GM18498 (cell line): ENCODE results near the gene SEMA3B.
"Not testable (repeated sequence)": the region's sequence is repeated elsewhere in the genome, so short reads cannot be mapped to it uniquely, and the experiment has no call there.

ENCODE experiments used
- ATAC-seq: cut with Tn5 transposase; IDR thresholded peaks from one replicate; pipeline ENCODE4 v1.9.1; 2021; ENCODE audit warnings: mild to moderate bottlenecking, moderate library complexity; ENCODE audit not compliant: unreplicated experiment

The SEMA3B gene

GRCh38 chr3:50271314-50271936 is 2.5 kb downstream of the SEMA3B start:
- ATAC-seq = no peak

GRCh38 chr3:50272538-50272910 is 3.6 kb downstream of the SEMA3B start:
- ATAC-seq = not testable (repeated sequence)

GRCh38 chr3:50272911-50273688 is 4.2 kb downstream of the SEMA3B start:
- ATAC-seq = peak; percentile 81

- ATAC-seq = no peak
Observed at GRCh38 chr3:50273689-50274065, 4.7 kb downstream of the SEMA3B start.

GRCh38 chr3:50274371-50275104 is 5.6 kb downstream of the SEMA3B start:
- no peak for ATAC-seq

GRCh38 chr3:50275141-50275995 is 6.4 kb downstream of the SEMA3B start:
- ATAC-seq = no peak

GRCh38 chr3:50275996-50276761 is 7.2 kb downstream of the SEMA3B start:
- ATAC-seq = no peak

- ATAC-seq = no peak
Observed at GRCh38 chr3:50276762-50277101, 7.8 kb downstream of the SEMA3B start.

- ATAC-seq = no peak
Observed at GRCh38 chr3:50278123-50278879, 9.4 kb downstream of the SEMA3B start.

- no peak for ATAC-seq
Observed at GRCh38 chr3:50278880-50279224, 9.9 kb downstream of the SEMA3B start, which contains the start of gene LSMEM2. LSMEM2 (plus strand) TSS chr3:50279087; CDS start chr3:50279114, 27 bp downstream.

GRCh38 chr3:50279255-50280016 is 10.5 kb downstream of the SEMA3B start:
- no peak for ATAC-seq

- not testable (repeated sequence) for ATAC-seq
Observed at GRCh38 chr3:50284121-50284520, 15.2 kb downstream of the SEMA3B start.

- no peak for ATAC-seq
Observed at GRCh38 chr3:50286322-50287227, 17.6 kb downstream of the SEMA3B start.

GRCh38 chr3:50287262-50287661 is 18.3 kb downstream of the SEMA3B start:
- ATAC-seq = no peak

- ATAC-seq = no peak
Observed at GRCh38 chr3:50288387-50289007, 19.6 kb downstream of the SEMA3B start.

- no peak for ATAC-seq
Observed at GRCh38 chr3:50289130-50289529, 20.2 kb downstream of the SEMA3B start.

- no peak for ATAC-seq
Observed at GRCh38 chr3:50290161-50290641, 21.3 kb downstream of the SEMA3B start.
